SW480 (cell line): ENCODE measurements around the gene GP1BA.

ENCODE experiments used
- DNase-seq: peaks from one replicate; pipeline ENCODE4 v3.0.0-alpha.2; 2016; ENCODE audit warnings: low spot score

Gene GP1BA

DNA sequence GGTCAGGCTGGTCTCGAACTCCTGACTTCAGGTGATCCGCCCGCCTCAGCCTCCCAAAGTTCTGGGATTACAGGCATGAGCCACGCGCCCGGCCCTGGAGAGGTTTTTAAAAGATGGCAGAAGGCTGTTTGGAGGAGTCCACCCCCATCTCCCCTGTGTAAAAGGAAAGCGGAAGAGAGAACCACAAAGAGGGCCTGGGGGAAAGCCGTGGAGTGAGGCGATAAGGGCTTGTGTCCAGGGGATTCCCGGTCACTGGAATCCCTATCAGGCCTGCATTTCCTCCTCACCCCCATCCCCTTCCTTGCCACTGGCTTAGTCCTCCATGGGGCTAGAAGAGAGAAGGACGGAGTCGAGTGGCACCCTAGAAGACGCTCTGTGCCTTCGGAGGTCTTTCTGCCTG, at the start of gene GP1BA:
GP1BA (plus strand) TSS at position 315 of the 400 bp plus-strand sequence. CDS start 328 bp downstream, outside the sequence.
- no peak for DNase-seq

DNA sequence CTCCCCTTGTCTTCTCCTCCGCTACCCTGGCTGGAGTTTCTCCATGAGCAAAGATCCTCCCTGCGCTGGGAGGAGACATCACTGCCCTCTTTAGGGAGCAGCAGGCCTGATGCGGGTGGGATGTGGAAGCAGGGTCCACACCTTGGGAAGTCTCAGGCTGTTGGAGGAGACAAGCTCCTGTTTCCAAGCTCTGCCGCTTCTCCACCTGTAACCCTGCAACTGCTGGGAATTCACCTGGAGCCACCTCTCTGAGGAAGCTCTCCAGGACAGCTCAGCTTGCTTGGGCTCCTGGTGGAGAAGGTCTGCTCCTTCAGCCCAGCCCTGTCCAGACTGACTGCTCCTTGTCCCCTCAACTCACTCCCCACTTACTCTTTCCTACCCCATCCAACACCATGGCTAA, 47.6 kb upstream of the GP1BA start:
- no peak for DNase-seq

DNA sequence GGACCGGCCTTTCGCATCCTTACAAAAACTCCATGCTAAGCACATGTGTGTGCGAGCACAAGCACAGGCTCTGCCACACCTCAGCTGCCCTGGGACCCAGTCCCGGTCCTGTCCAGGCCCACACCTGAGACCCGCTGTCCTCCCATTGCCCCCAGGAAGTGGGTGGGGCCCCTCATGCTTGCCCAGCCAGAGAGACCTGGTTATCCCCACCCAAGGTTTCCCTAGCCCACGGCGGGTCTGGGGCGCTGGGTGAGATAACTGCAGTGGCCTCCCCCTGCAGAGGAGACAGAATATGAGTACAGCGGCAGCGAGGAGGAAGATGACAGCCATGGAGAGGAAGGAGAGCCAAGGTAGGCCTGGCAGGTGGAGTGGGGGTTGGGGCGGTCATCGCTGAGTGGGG, 45.2 kb upstream of the GP1BA start:
- DNase-seq = no peak

DNA sequence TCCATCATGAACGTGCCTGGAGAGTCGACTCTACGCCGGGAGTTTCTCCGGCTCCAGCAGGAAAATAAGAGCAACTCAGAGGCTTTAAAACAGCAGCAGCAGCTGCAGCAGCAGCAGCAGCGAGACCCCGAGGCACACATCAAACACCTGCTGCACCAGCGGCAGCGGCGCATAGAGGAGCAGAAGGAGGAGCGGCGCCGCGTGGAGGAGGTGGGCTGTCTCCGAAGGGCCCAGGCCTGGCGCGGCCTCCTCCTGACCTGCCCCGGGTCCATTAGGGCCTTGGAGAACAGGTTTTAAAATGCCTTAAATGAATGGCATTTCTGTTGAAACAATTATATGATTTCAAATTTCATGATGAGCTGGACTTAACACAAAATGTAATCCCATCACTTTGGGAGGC, 44.5 kb upstream of the GP1BA start:
- DNase-seq = no peak

DNA sequence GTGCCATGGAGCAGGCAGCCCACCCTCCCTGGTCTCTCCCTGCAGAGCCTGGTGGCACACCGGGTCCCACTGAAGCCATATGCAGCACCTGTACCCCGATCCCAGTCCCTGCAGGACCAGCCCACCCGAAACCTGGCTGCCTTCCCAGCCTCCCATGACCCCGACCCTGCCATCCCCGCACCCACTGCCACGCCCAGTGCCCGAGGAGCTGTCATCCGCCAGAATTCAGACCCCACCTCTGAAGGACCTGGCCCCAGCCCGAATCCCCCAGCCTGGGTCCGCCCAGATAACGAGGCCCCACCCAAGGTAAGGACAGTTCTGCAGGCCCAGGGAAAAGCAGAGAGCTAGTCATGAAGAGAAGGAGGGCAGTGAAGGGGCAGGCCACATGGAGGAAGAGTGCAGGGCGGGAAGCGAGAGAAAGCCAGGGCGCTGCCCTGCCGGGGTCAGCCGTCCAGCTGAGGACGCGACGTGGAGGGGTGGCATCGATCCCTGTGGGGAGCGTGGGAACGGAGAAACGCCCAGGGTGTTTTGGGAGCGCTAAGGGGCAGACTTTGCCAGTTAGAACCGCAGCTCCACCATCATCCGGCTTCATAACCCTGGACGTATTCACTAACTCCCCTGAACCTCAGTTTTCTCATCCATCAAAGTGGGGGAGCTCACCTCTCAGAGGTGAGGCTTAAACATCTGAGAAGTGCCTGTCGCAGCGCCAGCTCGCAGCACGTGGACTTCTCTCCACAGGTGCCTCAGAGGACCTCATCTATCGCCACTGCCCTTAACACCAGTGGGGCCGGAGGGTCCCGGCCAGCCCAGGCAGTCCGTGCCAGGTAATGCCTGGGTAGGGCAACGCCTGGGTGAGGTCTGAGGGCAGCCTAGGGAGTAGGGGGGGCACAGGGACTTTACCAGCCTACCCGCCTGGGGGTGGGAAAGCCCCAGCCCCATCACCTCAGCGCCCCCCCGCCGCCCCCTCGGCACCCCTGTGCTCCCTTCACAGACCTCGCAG, 40.4 kb upstream of the GP1BA start:
- DNase-seq = no peak

DNA sequence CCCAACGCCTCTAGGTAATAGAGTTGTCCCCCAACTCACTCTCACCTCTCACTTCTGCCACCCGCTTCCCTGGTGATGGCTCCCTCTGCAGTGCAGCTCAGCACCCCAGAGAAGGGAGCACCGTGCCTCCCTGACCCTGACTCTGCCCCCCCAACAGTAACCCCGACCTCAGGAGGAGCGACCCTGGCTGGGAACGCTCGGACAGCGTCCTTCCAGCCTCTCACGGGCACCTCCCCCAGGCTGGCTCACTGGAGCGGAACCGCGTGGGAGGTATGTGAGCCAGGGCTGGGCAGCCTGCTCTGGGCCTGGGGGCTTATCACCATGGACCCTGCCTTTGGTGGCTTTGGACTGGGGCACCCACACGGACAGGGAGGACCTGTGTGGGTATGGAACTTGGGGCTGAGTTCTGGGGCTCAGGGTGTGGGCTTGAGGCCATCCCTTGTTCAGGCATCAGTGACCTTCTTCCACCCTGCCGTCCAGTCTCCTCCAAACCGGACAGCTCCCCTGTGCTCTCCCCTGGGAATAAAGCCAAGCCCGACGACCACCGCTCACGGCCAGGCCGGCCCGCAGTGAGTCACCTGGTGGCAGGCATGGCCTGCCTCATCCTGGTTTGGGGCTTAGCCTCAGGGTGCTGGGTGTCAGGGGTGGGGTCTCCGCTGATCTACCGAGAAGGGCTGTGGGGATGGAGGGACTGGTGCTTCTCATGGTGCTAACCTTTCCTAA, 39.4 kb upstream of the GP1BA start:
- no peak for DNase-seq

DNA sequence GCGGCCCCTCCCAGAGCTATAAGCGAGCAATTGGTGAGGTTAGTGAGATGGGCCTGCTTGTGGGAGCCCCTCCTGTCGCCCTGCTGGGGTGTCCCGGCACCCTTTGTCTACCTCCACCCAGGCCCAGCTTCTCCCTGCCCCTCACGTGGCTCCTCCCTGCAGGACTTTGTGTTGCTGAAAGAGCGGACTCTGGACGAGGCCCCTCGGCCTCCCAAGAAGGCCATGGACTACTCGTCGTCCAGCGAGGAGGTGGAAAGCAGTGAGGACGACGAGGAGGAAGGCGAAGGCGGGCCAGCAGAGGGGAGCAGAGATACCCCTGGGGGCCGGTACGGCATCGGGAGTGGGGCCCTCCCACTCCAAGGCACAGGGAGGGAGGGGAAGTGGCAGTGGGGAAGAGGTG, 38.8 kb upstream of the GP1BA start:
- no peak for DNase-seq

DNA sequence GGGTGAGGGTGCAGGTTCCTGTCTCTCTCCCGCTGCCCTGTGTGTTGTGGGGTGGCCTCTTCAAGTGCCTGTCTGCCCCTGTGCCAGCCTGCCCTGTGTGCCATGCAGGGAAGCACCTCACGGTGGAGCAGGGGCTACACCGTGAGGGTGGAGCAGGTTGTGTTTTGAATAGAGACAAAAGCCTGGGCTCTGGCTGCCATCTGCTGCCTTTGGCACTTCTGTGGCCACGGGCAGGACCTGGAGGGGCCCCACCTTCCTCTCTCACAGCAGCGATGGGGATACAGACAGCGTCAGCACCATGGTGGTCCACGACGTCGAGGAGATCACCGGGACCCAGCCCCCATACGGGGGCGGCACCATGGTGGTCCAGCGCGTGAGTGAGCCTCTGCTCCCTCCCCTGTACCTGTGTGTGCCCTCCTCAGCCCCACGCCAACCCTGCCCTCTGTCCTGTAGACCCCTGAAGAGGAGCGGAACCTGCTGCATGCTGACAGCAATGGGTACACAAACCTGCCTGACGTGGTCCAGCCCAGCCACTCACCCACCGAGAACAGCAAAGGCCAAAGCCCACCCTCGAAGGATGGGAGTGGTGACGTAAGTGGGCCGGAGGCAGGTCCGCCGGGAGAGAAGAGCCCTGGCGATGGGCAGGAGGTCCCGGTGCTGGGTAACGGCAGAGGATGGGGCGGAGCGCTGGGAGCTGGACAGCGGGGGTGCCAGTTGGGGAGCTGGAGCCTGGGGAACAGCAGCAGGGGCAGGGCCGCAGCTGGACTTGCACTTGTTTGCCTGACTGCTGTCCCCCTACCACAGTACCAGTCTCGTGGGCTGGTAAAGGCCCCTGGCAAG, 38.1 kb upstream of the GP1BA start:
- no peak for DNase-seq

DNA sequence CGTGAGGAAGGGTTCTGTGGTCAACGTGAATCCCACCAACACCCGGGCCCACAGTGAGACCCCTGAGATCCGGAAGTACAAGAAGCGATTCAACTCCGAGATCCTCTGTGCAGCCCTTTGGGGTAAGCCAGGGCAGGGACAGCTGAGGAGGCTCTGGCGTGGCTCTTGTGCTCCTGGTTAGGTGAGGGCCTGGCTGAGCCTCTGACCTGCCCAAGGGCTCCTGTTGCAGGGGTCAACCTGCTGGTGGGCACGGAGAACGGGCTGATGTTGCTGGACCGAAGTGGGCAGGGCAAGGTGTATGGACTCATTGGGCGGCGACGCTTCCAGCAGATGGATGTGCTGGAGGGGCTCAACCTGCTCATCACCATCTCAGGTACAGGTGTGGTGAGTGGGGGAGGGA, 37.0 kb upstream of the GP1BA start:
- no peak for DNase-seq

DNA sequence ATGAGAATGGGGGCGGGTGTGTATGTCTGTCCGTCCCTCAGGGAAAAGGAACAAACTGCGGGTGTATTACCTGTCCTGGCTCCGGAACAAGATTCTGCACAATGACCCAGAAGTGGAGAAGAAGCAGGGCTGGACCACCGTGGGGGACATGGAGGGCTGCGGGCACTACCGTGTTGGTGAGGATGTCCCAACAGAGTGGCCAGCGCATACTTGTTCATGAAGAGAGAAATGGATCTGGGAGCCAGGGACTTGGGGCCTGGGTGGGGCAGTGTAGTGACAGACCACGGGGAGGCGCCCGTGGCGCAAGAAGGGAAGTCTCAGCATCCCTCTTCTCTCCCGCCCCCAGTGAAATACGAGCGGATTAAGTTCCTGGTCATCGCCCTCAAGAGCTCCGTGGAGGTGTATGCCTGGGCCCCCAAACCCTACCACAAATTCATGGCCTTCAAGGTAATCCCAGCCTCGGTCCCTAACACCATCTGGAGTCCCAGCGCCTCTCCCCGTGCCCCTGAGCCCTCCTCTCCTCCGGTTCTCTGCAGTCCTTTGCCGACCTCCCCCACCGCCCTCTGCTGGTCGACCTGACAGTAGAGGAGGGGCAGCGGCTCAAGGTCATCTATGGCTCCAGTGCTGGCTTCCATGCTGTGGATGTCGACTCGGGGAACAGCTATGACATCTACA, 36.3 kb upstream of the GP1BA start:
- no peak for DNase-seq

DNA sequence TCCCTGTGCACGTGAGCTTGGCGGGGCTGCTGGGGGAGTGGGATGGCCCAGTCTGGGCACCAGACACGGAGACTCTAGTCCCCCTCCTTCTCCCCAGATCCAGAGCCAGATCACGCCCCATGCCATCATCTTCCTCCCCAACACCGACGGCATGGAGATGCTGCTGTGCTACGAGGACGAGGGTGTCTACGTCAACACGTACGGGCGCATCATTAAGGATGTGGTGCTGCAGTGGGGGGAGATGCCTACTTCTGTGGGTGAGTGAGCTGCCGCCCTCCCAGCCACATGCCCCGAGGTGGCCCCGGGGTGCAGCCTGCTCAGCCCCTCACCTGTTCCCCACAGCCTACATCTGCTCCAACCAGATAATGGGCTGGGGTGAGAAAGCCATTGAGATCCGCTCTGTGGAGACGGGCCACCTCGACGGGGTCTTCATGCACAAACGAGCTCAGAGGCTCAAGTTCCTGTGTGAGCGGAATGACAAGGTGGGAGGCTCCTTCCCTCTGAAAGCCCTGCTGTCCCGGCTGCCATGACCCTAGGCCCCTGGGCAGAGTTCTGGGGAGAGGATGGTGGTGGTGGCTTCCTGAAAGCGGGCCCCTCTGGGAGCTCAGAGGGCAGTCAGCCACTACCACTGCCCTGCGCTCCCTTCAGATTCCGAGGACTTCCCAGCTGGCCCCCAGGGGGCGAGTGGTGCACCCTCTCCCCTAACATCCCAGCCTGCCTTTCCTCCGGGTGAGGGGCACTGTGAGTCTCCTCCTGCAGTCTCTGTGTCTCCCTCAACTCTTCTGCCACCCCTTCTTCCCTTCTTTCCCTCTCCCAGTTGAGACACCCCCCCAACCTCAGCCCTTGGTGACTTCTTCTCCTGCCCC, 35.5 kb upstream of the GP1BA start:
- DNase-seq = no peak

DNA sequence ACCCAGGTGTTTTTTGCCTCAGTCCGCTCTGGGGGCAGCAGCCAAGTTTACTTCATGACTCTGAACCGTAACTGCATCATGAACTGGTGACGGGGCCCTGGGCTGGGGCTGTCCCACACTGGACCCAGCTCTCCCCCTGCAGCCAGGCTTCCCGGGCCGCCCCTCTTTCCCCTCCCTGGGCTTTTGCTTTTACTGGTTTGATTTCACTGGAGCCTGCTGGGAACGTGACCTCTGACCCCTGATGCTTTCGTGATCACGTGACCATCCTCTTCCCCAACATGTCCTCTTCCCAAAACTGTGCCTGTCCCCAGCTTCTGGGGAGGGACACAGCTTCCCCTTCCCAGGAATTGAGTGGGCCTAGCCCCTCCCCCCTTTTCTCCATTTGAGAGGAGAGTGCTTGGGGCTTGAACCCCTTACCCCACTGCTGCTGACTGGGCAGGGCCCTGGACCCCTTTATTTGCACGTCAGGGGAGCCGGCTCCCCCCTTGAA, 34.8 kb upstream of the GP1BA start:
- no peak for DNase-seq

DNA sequence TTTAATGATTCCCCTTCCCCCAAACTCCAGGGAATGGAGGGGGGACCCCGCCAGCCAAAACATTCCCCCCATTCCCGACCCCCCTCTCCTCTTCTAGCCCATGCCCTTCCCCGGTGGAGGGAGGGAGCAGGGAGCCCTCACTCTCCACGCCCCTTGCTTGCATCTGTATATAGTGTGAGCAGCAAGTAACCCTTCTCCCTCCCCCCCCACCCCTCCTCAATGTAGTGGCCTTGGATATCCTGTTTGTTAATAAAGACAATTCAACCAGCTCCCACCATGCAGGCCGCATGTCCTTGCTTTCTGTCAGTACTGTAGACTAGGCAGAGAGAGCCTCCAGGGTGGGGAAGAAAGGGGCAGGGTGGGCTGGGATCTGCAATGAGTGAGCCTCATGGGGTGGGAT, 34.3 kb upstream of the GP1BA start:
- DNase-seq = no peak

DNA sequence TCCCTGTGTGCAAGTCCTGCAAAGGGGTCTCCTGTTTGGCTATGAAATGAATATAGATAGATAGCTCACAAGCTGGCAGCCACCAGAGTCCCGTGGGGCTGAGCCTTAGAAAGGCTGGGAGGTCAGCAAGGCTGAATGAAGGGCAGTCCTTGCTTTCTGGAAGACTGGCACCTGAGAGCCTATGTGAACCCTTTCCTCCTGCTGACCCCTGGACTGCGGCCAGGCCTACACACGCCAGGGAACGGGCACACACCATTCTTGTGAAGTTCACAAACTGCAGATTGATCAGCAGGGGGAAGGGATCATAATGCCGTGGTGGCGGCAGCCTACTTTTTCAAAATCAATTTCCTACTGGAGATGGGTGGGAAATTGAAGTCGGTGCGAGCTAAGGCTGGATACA, 33.7 kb upstream of the GP1BA start:
- DNase-seq = no peak

DNA sequence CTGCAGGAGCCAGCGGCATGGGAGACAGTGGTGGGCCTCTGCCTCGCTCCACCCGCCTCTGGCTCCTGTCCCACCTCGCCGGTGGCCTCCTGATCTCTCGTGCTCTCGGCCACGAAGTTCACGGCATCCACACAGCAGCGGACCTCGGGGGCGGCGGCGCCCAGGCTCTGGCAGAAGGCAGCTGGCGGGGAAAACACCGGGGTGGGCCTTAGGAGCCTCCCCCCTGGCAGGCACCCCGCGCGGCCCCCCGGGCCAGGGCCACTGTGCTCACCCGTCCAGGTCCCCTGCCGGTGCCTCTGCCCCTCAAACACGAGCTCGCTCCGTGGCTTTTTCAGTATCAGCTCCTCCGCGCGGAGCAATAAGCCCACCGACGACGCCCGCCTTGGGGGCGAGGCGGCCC, 33.1 kb upstream of the GP1BA start:
- DNase-seq = no peak

DNA sequence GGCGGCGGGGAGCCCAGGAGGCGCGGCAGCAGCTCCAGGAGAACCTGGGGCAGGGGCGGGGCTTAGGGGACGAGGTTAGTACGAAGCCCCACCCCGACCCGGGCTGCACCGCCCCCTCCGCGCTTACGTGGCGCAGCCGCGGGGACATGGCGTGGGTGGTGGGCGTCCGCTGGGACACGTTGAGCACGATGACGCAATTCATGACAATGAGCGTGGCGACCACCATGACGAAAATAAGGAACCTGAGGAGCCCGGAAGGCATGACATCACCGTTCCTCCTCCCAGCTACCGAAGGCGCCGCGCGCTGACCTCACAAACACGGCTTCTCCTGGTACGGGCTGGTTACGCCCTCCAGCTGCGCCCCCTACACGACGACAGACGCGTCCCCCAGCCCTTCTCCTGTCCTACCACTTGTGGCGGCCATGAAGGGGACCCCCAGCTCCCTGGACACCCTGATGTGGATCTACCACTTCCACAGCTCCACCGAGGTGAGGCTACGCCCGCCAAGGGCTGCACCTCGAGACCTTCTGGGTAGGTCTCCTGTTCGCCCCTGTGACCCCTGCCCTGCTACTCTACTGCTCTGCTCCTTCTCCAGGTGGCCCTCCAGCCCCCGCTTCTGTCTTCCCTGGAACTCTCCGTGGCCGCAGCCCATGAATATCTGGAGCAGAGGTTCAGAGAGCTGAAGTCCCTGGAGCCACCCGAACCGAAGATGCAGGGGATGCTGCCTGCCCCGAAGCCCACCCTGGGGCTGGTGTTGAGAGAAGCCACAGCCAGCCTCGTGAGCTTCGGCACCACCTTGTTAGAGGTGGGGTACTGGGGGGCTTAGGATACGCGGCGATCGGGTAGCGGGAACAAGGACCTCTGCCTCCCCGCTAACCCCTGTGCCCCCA, 32.5 kb upstream of the GP1BA start, which contains the start of gene C17orf107:
C17orf107 (plus strand) TSS at position 196 of the 890 bp plus-strand sequence; CDS start at position 423, 227 bp downstream.
- no peak for DNase-seq

DNA sequence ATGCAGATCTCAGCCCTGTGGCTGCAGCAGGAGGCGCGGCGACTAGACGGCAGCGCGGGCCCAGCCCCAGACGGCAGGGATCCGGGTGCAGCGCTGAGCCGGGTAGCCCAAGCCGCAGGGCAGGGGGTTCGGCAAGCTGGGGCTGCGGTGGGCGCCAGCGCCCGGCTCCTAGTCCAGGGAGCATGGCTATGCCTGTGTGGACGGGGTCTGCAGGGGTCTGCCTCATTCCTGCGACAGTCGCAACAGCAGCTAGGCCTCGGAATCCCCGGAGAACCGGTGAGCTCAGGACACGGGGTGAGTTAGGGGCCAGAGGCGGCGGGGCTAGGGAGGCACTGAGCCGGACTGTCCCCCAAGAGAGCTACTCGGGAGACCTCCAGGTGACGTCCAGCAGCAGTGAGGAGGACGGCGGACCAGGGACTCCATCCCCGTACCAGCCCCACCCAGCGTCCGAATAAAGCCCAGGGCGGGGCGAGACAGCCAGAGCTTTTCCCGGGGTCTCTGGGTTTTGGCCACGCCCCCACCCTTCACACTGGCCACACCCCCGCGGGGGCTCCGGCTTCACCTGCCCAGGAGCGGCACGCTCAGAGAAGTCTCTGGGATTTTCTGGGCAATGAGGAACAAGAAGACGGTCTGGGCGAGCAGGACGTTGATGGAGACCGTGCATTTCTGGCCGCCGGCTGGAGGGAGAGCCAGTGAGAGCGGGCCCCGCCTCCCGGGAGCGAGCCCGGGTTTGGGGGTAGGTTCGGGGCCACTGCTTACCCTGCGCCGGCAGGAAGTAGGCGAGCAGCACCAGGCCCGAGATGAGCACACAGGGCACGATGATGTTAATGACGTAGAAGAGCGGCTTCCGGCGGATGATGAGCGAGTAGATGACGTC, 31.6 kb upstream of the GP1BA start:
- no peak for DNase-seq

DNA sequence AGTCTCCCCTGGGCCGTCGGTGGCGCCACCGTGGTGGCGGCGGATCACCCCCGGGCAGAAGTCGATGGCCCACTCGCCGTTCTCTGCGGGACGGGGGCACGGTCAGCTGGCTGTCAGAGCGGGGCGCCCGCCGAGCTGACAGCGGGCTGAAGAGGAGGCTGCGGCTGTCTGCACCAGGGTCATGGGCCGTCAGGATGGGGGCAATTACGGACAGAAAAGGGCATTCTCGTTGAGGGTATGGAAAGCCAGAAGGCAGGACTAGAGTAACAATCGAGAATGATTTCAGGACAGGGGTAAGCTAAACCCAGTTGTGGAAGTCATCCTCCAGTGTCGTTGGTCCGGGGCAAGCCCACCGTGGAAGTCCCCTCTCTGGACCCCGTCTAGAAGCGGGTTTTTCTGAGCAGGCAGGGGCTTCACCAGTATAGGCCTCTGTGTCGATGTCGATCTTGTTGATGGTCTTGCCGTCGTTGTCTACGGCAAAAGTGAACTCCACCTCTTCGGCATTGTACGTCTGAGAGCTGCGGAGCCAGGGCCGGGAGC, 30.9 kb upstream of the GP1BA start:
- DNase-seq = no peak
